IMR-90 (cell line): ENCODE measurements around the gene CCDC102A. TPM values are rescaled to one million over a fixed set of nuclear protein-coding genes. Genes with fewer than 3 reads are reported as not detected.

Source experiments
- ATAC-seq: fragments of 200-7000 bp; cut with Tn5 transposase; 2 replicates; pipeline ENCODE4 v1.9.1; 2020; ENCODE audit warnings: low read depth, mild to moderate bottlenecking, moderate library complexity
- BruUV-seq: library from RNA; stranded (reverse); fragments of 400-500 nt; replicated peaks from 2 replicates; lab custom pipeline; 2021; lab: Mats Ljungman, UMichigan
- CTCF ChIA-PET: fragments of 300-600 bp; formaldehyde crosslinking; extraction: SDS; loops from one replicate; lab custom pipeline; 2021; ENCODE audit warnings: antibody characterized with exemption; lab: Yijun Ruan, JAX
- POLR2A ChIA-PET: fragments of 300-600 bp; sonication (Branson Sonifier 250); formaldehyde crosslinking; loops from one replicate; lab custom pipeline; 2022; ENCODE audit warnings: antibody characterized with exemption; ENCODE audit not compliant: unreplicated experiment; lab: Charles Lee
- DNase-seq: peaks from one replicate; pipeline ENCODE4 v3.0.0; 2013
- H2AFZ ChIP-seq: replicated peaks from 2 replicates; pipeline ENCODE3; 2013; ENCODE audit warnings: low read length, mild to moderate bottlenecking; ENCODE audit not compliant: poor library complexity
- H2AK5ac ChIP-seq: 2 replicates; pipeline ENCODE4 v1.6.1; 2013; ENCODE audit warnings: low read depth, low read length, inconsistent platforms
- H2AK9ac ChIP-seq: replicated peaks from 2 replicates; pipeline ENCODE3; 2013; ENCODE audit warnings: mild to moderate bottlenecking, low read depth, low read length, moderate library complexity; ENCODE audit not compliant: poor library complexity
- H2BK120ac ChIP-seq: 2 replicates; pipeline ENCODE4 v1.6.1; 2013; ENCODE audit warnings: low read depth, low read length, inconsistent platforms
- H2BK15ac ChIP-seq: 3 replicates; pipeline ENCODE4 v1.6.1; 2013; ENCODE audit warnings: low read depth, low read length, inconsistent platforms
- H2BK20ac ChIP-seq: 2 replicates; pipeline ENCODE4 v1.6.1; 2013; ENCODE audit warnings: low read depth, mild to moderate bottlenecking, inconsistent platforms, low read length, moderate library complexity
- H2BK5ac ChIP-seq: 2 replicates; pipeline ENCODE4 v1.6.1; 2013; ENCODE audit warnings: mild to moderate bottlenecking, low read depth, low read length, inconsistent platforms; ENCODE audit not compliant: poor library complexity, severe bottlenecking
- H3K14ac ChIP-seq: replicated peaks from 2 replicates; pipeline ENCODE4 v1.6.1; 2013; ENCODE audit warnings: low read depth, low read length, inconsistent platforms
- H3K18ac ChIP-seq: 2 replicates; pipeline ENCODE4 v1.6.1; 2013; ENCODE audit warnings: low read depth, low read length, control low read depth
- H3K23ac ChIP-seq: 2 replicates; pipeline ENCODE4 v1.6.1; 2013; ENCODE audit warnings: low read depth, low read length, inconsistent platforms
- H3K27ac ChIP-seq: 2 replicates; pipeline ENCODE4 v1.5.1; 2013; ENCODE audit warnings: mild to moderate bottlenecking, control low read depth, low read length; ENCODE audit not compliant: insufficient read depth
- H3K27me3 ChIP-seq: 2 replicates; pipeline ENCODE4 v1.6.1; 2013; ENCODE audit warnings: low read length; ENCODE audit not compliant: control insufficient read depth, insufficient read depth
- H3K36me3 ChIP-seq: 2 replicates; pipeline ENCODE4 v1.6.1; 2013; ENCODE audit warnings: low read length, mixed read lengths; ENCODE audit not compliant: control insufficient read depth, insufficient read depth
- H3K4ac ChIP-seq: 2 replicates; pipeline ENCODE4 v1.6.1; 2013; ENCODE audit warnings: low read depth, low read length, inconsistent platforms
- H3K4me1 ChIP-seq: 2 replicates; pipeline ENCODE4 v1.6.1; 2013; ENCODE audit warnings: low read length, mixed read lengths; ENCODE audit not compliant: control insufficient read depth, insufficient read depth
- H3K4me2 ChIP-seq: 2 replicates; pipeline ENCODE4 v1.6.1; 2013; ENCODE audit warnings: low read depth, mild to moderate bottlenecking, control low read depth, low read length, moderate library complexity
- H3K4me3 ChIP-seq: 2 replicates; pipeline ENCODE4 v1.5.1; 2013; ENCODE audit warnings: low read depth, mild to moderate bottlenecking, control low read depth, low read length, moderate library complexity; ENCODE audit not compliant: insufficient read depth
- H3K56ac ChIP-seq: 2 replicates; pipeline ENCODE4 v1.6.1; 2013; ENCODE audit warnings: low read length, inconsistent platforms; ENCODE audit not compliant: insufficient read depth; ENCODE audit errors: extremely low read depth
- H3K79me1 ChIP-seq, 2 experiments: 2 replicates each; pipeline ENCODE4 v1.6.1; 2013; ENCODE audit warnings: low read length in 2 of 2, inconsistent platforms in 1 of 2, low read depth in 1 of 2
- H3K9ac ChIP-seq: 2 replicates; pipeline ENCODE4 v1.6.1; 2013; ENCODE audit warnings: low read depth, low read length, control low read depth
- H3K9me1 ChIP-seq: 2 replicates; pipeline ENCODE4 v1.6.1; 2013; ENCODE audit warnings: low read length, inconsistent platforms; ENCODE audit not compliant: insufficient read depth
- H3K9me3 ChIP-seq: 2 replicates; pipeline ENCODE4 v1.6.1; 2013; ENCODE audit warnings: low read length; ENCODE audit not compliant: control insufficient read depth, insufficient read depth
- H4K20me1 ChIP-seq: 2 replicates; pipeline ENCODE4 v1.6.1; 2013; ENCODE audit warnings: low read length, inconsistent platforms; ENCODE audit not compliant: insufficient read depth
- H4K5ac ChIP-seq: 2 replicates; pipeline ENCODE4 v1.6.1; 2013; ENCODE audit warnings: mild to moderate bottlenecking, low read depth, low read length, control low read depth
- H4K8ac ChIP-seq, 2 experiments: 2 replicates each; pipeline ENCODE4 v1.6.1; 2013; ENCODE audit warnings: low read depth in 2 of 2, low read length in 2 of 2, control low read depth in 1 of 2, inconsistent platforms in 1 of 2
- H4K91ac ChIP-seq: 2 replicates; pipeline ENCODE4 v1.6.1; 2013; ENCODE audit warnings: low read depth, low read length, inconsistent platforms; ENCODE audit not compliant: insufficient read depth
- RAD21 ChIP-seq: IDR thresholded peaks from 2 replicates; pipeline ENCODE4 v1.6.1; 2012; ENCODE audit warnings: low read length, improper control_type of control experiment
- RCOR1 ChIP-seq: IDR thresholded peaks from 2 replicates; pipeline ENCODE4 v1.6.1; 2012; ENCODE audit warnings: mild to moderate bottlenecking, low read length, improper control_type of control experiment; ENCODE audit not compliant: insufficient replicate concordance
- USF2 ChIP-seq: fragments of 150-350 bp; IDR thresholded peaks from 2 replicates; pipeline ENCODE4 v1.6.1; 2017; ENCODE audit warnings: mild to moderate bottlenecking, antibody characterized with exemption, low read length, low read depth
- WGBS, 2 experiments: methylation state at CpG; one replicate each; pipeline versions ENCODE4 v1.1.5 to v1.1.7; 2013; ENCODE audit warnings: missing lambda C conversion rate in 2 of 2; ENCODE audit not compliant: insufficient read length in 1 of 2; ENCODE audit errors: extremely low coverage in 2 of 2; 5-methylcytosine and 5-hydroxymethylcytosine counted together
- dilution Hi-C: fragments of 300-500 bp; cut with HindIII; formaldehyde crosslinking; loops from one replicate; pipeline ENCODE4 v1.14.3; 2018; ENCODE audit warnings: low sequenced_read_pairs; ENCODE audit not compliant: unreplicated experiment
- in situ Hi-C: fragments of 300-500 bp; cut with MboI; formaldehyde crosslinking; loops from 3 replicates; pipeline ENCODE4 v1.14.3; 2019; ENCODE audit warnings: low sequenced_read_pairs, inconsistent platforms, mixed read lengths
- intact Hi-C: fragments of 100-400 bp; cut with micrococcal nuclease; formaldehyde crosslinking; loops from 2 replicates; pipeline ENCODE4 v1.10.0; 2022
- polyA plus RNA-seq, 3 experiments: library from polyadenylated mRNA; depleted of rRNA; stranded (reverse); fragments of >200 nt; gene quantifications; 2 replicates each; pipeline ENCODE4 v1.2.3, GENCODE V29; 2012; ENCODE audit warnings: low replicate concordance in 1 of 3
- total RNA-seq: library from RNA; depleted of rRNA; stranded (reverse); fragments of >200 nt; gene quantifications from 2 replicates; pipeline ENCODE4 v1.2.3, GENCODE V29; 2012

CCDC102A gene
- total and polyA plus RNA-seq, 2 of the 4 experiments (the other 2 are of a cell fraction), result 5.4 to 8.5 TPM

DNA sequence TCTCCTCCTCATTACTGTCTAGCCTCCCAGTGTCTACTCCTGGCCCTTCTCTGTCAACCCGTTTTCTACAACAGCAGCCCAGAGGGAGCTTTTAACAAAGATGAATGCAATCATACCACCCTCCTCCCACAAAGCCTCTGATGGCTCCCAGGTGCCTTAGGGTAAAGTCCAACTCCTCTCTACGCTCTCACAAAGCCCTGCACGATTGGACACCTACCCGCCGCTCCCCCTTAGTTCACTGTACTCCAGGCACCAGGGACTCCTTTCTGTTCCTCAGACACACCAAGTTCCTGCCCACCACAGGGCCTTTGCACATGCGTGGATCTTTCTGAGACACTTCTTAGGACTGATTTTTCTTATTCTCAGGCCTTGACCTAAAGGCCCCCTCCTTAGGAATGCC, 17.4 kb downstream of the CCDC102A start:
- POLR2A ChIA-PET, result no interaction called here

More for the DNA sequence above, 17.4 kb downstream of the CCDC102A start:
- no peaks in the 10 kb centered on the region; the same call in 1 of the 2 replicates for H3K4me1 ChIP-seq
- H3K4me2 ChIP-seq, result no peak overlapping the region
- H2BK5ac ChIP-seq, result no peak overlapping the region
- no peak overlapping the region for H3K56ac ChIP-seq
- no peaks in the 10 kb centered on the region for H3K79me1 ChIP-seq
- ATAC-seq (no peak), DNase-seq (no peak)
- no peak overlapping the region for H3K27ac ChIP-seq
- CTCF ChIA-PET, result no interaction called here
- intact Hi-C loops (loop anchor here (1.0 to 2.0 kb wide), 3 partner anchors 57 to 100 kb away; partner anchors contain the start of gene POLR2C), dilution Hi-C loops (no loop called here), in situ Hi-C loops (no loop called here)
- no peak overlapping the region for H2AK9ac ChIP-seq
- no peaks in the 10 kb centered on the region for H4K20me1 ChIP-seq
- no peak overlapping the region for H2BK20ac ChIP-seq
- H4K8ac ChIP-seq, result no peak overlapping the region
- no peak overlapping the region for H2AK5ac ChIP-seq
- no TSS peak for BruUV-seq
- no peak overlapping the region for H3K14ac ChIP-seq
- H3K9ac ChIP-seq, result no peak overlapping the region
- H2BK15ac ChIP-seq, result no peak overlapping the region
- peaks cover 6% of the 10 kb centered on the region; the same call in 1 of the 2 replicates for H3K9me1 ChIP-seq
- H3K4ac ChIP-seq, result no peak overlapping the region
- H4K91ac ChIP-seq, result no peak overlapping the region
- no peak overlapping the region for H3K18ac ChIP-seq
- WGBS, 2 experiments, result 91% methylated on average over 6 of the region's 6 CpGs; no CpG with 5 or more reads in 1 of the 2 experiments
- peaks cover 20% of the 10 kb centered on the region for H3K36me3 ChIP-seq
- H2BK120ac ChIP-seq, result no peak overlapping the region
- H3K9me3 ChIP-seq, result no peaks in the 10 kb centered on the region
- TF ChIP-seq RCOR1 (no peak), RAD21 (no peak), USF2 (no peak)
- no peaks in the 10 kb centered on the region for H3K27me3 ChIP-seq
- no peak overlapping the region for H4K5ac ChIP-seq
- no peak overlapping the region for H3K4me3 ChIP-seq
- H2AFZ ChIP-seq, result no peak overlapping the region
- no peak overlapping the region for H3K23ac ChIP-seq
